Endothelial cell of umbilical vein (primary cell): ENCODE data around the gene DMBT1. TPM values are rescaled to one million over a fixed set of nuclear protein-coding genes. Genes with fewer than 3 reads are reported as not detected.

Experiments
- BruUV-seq: library from RNA; stranded (reverse); fragments of 400-500 nt; replicated peaks from 2 replicates; lab custom pipeline; 2021; lab: Mats Ljungman, UMichigan
- CTCF ChIA-PET: fragments of 300-600, 350-600 bp; sonication (Branson Sonifier 250); formaldehyde crosslinking; loops from one replicate; lab custom pipeline; 2021; ENCODE audit warnings: antibody characterized with exemption, inconsistent platforms; lab: Charles Lee
- POLR2A ChIA-PET: fragments of 300-600, 350-600 bp; sonication (Branson Sonifier 250); formaldehyde crosslinking; loops from one replicate; lab custom pipeline; 2021; ENCODE audit warnings: antibody characterized with exemption, inconsistent platforms; lab: Charles Lee
- DNase-seq: peaks from one replicate; pipeline ENCODE4 v3.0.0-alpha.2; 2011; ENCODE audit warnings: low read depth, low spot score
- FAIRE-seq: peaks from 2 replicates; lab custom pipeline; 2011; peaks lifted over from hg19 to GRCh38; lab: Jason Lieb, UNC
- H2AFZ ChIP-seq: 2 replicates; pipeline ENCODE4 v1.6.0; 2012; ENCODE audit warnings: low read depth, low read length, control low read depth, inconsistent platforms
- H3K27ac ChIP-seq: 2 replicates; pipeline ENCODE4 v1.5.1; 2011; ENCODE audit warnings: low read depth, mild to moderate bottlenecking, control low read depth, low read length, moderate library complexity; ENCODE audit not compliant: insufficient read depth
- H3K27me3 ChIP-seq, 2 experiments: 2 replicates each; pipeline versions ENCODE4 v1.6.0 to v1.6.1; 2011; ENCODE audit warnings: low read length in 2 of 2, mixed read lengths in 1 of 2; ENCODE audit not compliant: control insufficient read depth in 2 of 2, insufficient read depth in 2 of 2
- H3K36me3 ChIP-seq, 2 experiments: 2 replicates in 1 of 2; 3 replicates in 1 of 2; pipeline ENCODE4 v1.5.1; 2011; ENCODE audit warnings: low read length in 2 of 2, mild to moderate bottlenecking in 1 of 2, moderate library complexity in 1 of 2; ENCODE audit not compliant: control insufficient read depth in 2 of 2, insufficient read depth in 2 of 2; ENCODE audit errors: extremely low read depth in 1 of 2
- H3K4me1 ChIP-seq: 3 replicates; pipeline ENCODE4 v1.5.1; 2011; ENCODE audit warnings: mild to moderate bottlenecking, low read length; ENCODE audit not compliant: control insufficient read depth, insufficient read depth; ENCODE audit errors: extremely low read depth
- H3K4me2 ChIP-seq: 2 replicates; pipeline ENCODE4 v1.6.1; 2011; ENCODE audit warnings: low read length, control low read depth, mixed read lengths; ENCODE audit not compliant: insufficient read depth
- H3K4me3 ChIP-seq, 3 experiments: fragments of 200-600 bp in 1 of 3; sonication (generic), shearing (Covaris generic) in 1 of 3; replicated peaks in 1 of 3; 2 replicates each; pipeline ENCODE4 v1.5.1; 2011 to 2016; ENCODE audit warnings: control low read depth in 3 of 3, low read length in 3 of 3, mild to moderate bottlenecking in 2 of 3, inconsistent platforms in 1 of 3, low read depth in 1 of 3, moderate library complexity in 1 of 3; ENCODE audit not compliant: insufficient read depth in 1 of 3
- H3K79me2 ChIP-seq: 2 replicates; pipeline ENCODE4 v1.6.0; 2012; ENCODE audit warnings: low read length, inconsistent platforms; ENCODE audit not compliant: control insufficient read depth, insufficient read depth
- H3K9ac ChIP-seq: replicated peaks from 2 replicates; pipeline ENCODE3; 2011; ENCODE audit warnings: low read length, control low read depth; ENCODE audit not compliant: insufficient read depth; ENCODE audit errors: extremely low read depth
- H3K9me1 ChIP-seq: replicated peaks from 3 replicates; pipeline ENCODE4 v1.6.0; 2011; ENCODE audit warnings: mild to moderate bottlenecking, low read length; ENCODE audit not compliant: control insufficient read depth, insufficient read depth; ENCODE audit errors: extremely low read depth
- H3K9me3 ChIP-seq: replicated peaks from 2 replicates; pipeline ENCODE4 v1.5.1; 2012; ENCODE audit warnings: low read length, inconsistent platforms; ENCODE audit not compliant: control insufficient read depth, insufficient read depth
- H4K20me1 ChIP-seq: replicated peaks from 2 replicates; pipeline ENCODE3; 2011; ENCODE audit warnings: mild to moderate bottlenecking, low read length; ENCODE audit not compliant: control insufficient read depth, insufficient read depth; ENCODE audit errors: extremely low read depth
- CTCF ChIP-seq, 2 donors: IDR thresholded peaks; 1 replicate in 1 of 2; 2 replicates in 1 of 2; pipeline ENCODE4 v1.5.1; 2011; ENCODE audit warnings: low read length in 2 of 2, mild to moderate bottlenecking in 2 of 2, moderate library complexity in 2 of 2, control low read depth in 1 of 2, inconsistent platforms in 1 of 2, low read depth in 1 of 2; ENCODE audit not compliant: insufficient read depth in 1 of 2; ENCODE audit errors: extremely low read depth in 1 of 2
- EZH2 ChIP-seq: IDR thresholded peaks from 2 replicates; pipeline ENCODE4 v1.6.1; 2012; ENCODE audit warnings: borderline replicate concordance, low read depth, mild to moderate bottlenecking, moderate library complexity, low read length, inconsistent platforms; ENCODE audit not compliant: severe bottlenecking
- FOS ChIP-seq: IDR thresholded peaks from 2 replicates; pipeline ENCODE4 v1.6.1; 2011; ENCODE audit warnings: mild to moderate bottlenecking, low read length, moderate library complexity, borderline replicate concordance; ENCODE audit not compliant: insufficient read depth
- GATA2 ChIP-seq: IDR thresholded peaks from 2 replicates; pipeline ENCODE4 v1.7.0; 2011; ENCODE audit warnings: low read depth, mild to moderate bottlenecking, moderate library complexity, mixed read lengths, low read length; ENCODE audit not compliant: insufficient read length, insufficient read depth
- JUN ChIP-seq: IDR thresholded peaks from 2 replicates; pipeline ENCODE4 v1.6.1; 2011; ENCODE audit warnings: borderline replicate concordance, low read depth; ENCODE audit not compliant: insufficient read length, insufficient read depth
- MAX ChIP-seq: IDR thresholded peaks from 2 replicates; pipeline ENCODE4 v1.6.1; 2011; ENCODE audit not compliant: insufficient read depth, insufficient read length
- POLR2A ChIP-seq: IDR thresholded peaks from 2 replicates; pipeline ENCODE4 v1.6.1; 2012; ENCODE audit warnings: low read depth, mild to moderate bottlenecking, control low read depth, low read length
- POLR2AphosphoS5 ChIP-seq: IDR thresholded peaks from 2 replicates; pipeline ENCODE4 v1.6.1; 2012; ENCODE audit warnings: low read depth, mild to moderate bottlenecking, control low read depth, low read length, moderate library complexity; ENCODE audit not compliant: insufficient read depth
- dilution Hi-C: fragments of 300-500 bp; cut with MboI; formaldehyde crosslinking; loops from one replicate; pipeline ENCODE4 v1.15.0; 2019; ENCODE audit warnings: low sequenced_read_pairs; ENCODE audit not compliant: extremely low pct_ligation_motif_present
- intact Hi-C: fragments of 100-400 bp; cut with micrococcal nuclease; formaldehyde crosslinking; loops from one replicate; pipeline ENCODE4 v1.10.0; 2022
- polyA plus RNA-seq, 4 experiments: library from polyadenylated mRNA; depleted of rRNA in 3 of 4; stranded (reverse) in 3 of 4; unstranded in 1 of 4; fragments of >200 nt; gene quantifications; 2 replicates each; pipeline versions ENCODE4 v1.2.1 to v1.2.3, GENCODE V29; 2011 to 2012; ENCODE audit warnings: missing spikeins in 1 of 4
- total RNA-seq: library from RNA; stranded (reverse); gene quantifications from 2 replicates; pipeline ENCODE4 v1.2.3, GENCODE V29; 2021

DMBT1 gene
- total and polyA plus RNA-seq, 2 donors (not counting 3 experiments of a cell fraction or from before 2014, with no cell fraction given), result 0.01 TPM; not detected in 1

GRCh38 chr10:122554131-122555036 is 6.2 kb upstream of the DMBT1 start:
- BruUV-seq, result no TSS peak
- dilution Hi-C loops (no loop called here), intact Hi-C loops (no loop called here)
- Histone ChIP-seq H3K27ac (no peak overlapping the region), H3K36me3 (no peaks in the 10 kb centered on the region), H3K9me1 (no peaks in the 10 kb centered on the region), H3K79me2 (no peaks in the 10 kb centered on the region), H3K9me3 (no peaks in the 10 kb centered on the region), H3K9ac (no peak overlapping the region), H2AFZ (no peak overlapping the region), H4K20me1 (no peaks in the 10 kb centered on the region), H3K4me1 (no peaks in the 10 kb centered on the region), H3K4me3 (no peak overlapping the region), H3K4me2 (no peak overlapping the region), H3K27me3 (peaks cover 2 to 3% of the 10 kb centered on the region in 2 experiments)
- DNase-seq (no peak), FAIRE-seq (no peak)
- ChIA-PET CTCF (interaction anchor here (1.4 kb wide), 1 partner anchor 11 kb away, joined by 6 read pairs; no protein-coding TSS in a partner anchor), POLR2A (no interaction called here)
- TF ChIP-seq POLR2AphosphoS5 (no peak), GATA2 (peak; percentile 44), POLR2A (no peak), MAX (no peak), JUN (no peak), FOS (no peak), CTCF (IDR thresholded peaks at IDR 0.05; ENCODE audit: extremely low read depth in 1 of 2, insufficient read depth in 1 of 2, low read depth in 1 of 2, low read length in 2 of 2) (no peak), EZH2 (no peak)
